ENCODE results near the gene CD151. TPM values are rescaled to one million over a fixed set of nuclear protein-coding genes. Genes with fewer than 3 reads are reported as not detected.
A peak's percentile ranks its signal among the peaks of the same experiment; 100 is the strongest.

Gene CD151
- total RNA-seq, 1 experiment from 2014 or later = 482 TPM

DNA sequence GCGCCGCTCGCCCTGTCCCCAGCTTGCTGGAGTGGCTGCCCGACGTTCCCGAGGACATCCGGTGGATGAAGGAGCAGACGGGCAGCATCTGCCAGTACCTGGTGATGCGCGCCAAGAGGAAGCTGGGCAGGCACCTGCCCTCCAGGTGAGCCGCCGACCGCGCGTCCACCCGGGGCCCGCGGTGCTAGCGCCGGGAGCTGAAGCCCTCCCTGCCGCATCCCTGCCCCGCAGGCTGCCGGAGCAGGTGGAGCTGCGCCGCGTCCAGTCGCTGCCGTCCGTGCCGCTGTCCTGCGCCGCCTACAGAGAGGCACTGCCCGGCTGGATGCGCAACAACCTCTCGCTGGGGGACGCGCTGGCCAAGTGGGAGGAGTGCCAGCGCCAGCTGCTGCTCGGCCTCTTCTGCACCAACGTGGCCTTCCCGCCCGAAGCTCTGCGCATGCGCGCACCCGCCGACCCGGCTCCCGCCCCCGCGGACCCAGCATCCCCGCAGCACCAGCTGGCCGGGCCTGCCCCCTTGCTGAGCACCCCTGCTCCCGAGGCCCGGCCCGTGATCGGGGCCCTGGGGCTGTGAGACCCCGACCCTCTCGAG, 8.4 kb upstream of the CD151 start:
- Mint-ChIP-seq H3K4me1 (ENCODE audit: low read depth, unreplicated experiment) (peaks cover 37% of the 10 kb centered on the region), H3K27me3 (ENCODE audit: unreplicated experiment) (no peaks in the 10 kb centered on the region), H3K27ac (ENCODE audit: unreplicated experiment) (no peak overlapping the region), H3K4me3 (ENCODE audit: low read depth, unreplicated experiment) (no peak overlapping the region), H3K9me3 (ENCODE audit: low read depth, unreplicated experiment) (no peaks in the 10 kb centered on the region), H3K36me3 (ENCODE audit: insufficient read depth, unreplicated experiment) (peaks cover 89% of the 10 kb centered on the region)
- CTCF ChIA-PET = interaction anchor here (0.6 to 2.0 kb wide), 2 partner anchors 10 to 14 kb away, joined by 6 to 7 read pairs; no protein-coding TSS in a partner anchor
- no TSS peak for BruUV-seq (replicated peaks)
- no peak for DNase-seq
- TF ChIP-seq, protein P1, sequence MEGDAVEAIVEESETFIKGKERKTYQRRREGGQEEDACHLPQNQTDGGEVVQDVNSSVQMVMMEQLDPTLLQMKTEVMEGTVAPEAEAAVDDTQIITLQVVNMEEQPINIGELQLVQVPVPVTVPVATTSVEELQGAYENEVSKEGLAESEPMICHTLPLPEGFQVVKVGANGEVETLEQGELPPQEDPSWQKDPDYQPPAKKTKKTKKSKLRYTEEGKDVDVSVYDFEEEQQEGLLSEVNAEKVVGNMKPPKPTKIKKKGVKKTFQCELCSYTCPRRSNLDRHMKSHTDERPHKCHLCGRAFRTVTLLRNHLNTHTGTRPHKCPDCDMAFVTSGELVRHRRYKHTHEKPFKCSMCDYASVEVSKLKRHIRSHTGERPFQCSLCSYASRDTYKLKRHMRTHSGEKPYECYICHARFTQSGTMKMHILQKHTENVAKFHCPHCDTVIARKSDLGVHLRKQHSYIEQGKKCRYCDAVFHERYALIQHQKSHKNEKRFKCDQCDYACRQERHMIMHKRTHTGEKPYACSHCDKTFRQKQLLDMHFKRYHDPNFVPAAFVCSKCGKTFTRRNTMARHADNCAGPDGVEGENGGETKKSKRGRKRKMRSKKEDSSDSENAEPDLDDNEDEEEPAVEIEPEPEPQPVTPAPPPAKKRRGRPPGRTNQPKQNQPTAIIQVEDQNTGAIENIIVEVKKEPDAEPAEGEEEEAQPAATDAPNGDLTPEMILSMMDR (IDR thresholded peaks at IDR 0.05; ENCODE audit: unreplicated experiment) = no peak
- intact Hi-C loops (cut with micrococcal nuclease; ENCODE audit: unreplicated experiment) = no loop called here

DNA sequence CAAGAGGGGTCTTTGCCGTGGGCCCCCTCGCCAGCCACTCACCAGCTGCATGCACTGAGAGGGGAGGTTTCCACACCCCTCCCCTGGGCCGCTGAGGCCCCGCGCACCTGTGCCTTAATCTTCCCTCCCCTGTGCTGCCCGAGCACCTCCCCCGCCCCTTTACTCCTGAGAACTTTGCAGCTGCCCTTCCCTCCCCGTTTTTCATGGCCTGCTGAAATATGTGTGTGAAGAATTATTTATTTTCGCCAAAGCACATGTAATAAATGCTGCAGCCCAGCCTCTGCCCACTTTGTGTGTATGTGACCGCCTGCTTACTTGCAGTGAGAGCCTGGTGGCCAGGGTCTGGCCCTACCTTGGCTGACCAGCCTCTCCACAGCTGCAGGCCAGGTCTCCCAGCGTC, 7.8 kb upstream of the CD151 start:
- TF ChIP-seq, protein P1 (IDR thresholded peaks at IDR 0.05; ENCODE audit: unreplicated experiment) = no peak
- H3K27me3 Mint-ChIP-seq (ENCODE audit: unreplicated experiment) = no peaks in the 10 kb centered on the region
- H3K9me3 Mint-ChIP-seq (ENCODE audit: low read depth, unreplicated experiment) = no peaks in the 10 kb centered on the region
- H3K4me1 Mint-ChIP-seq (ENCODE audit: low read depth, unreplicated experiment) = peaks cover 39% of the 10 kb centered on the region
- DNase-seq = no peak
- CTCF ChIA-PET = interaction anchor here (2.0 kb wide), 1 partner anchor 10 kb away, joined by 7 read pairs; no protein-coding TSS in a partner anchor
- intact Hi-C loops (cut with micrococcal nuclease; ENCODE audit: unreplicated experiment) = no loop called here
- no peak overlapping the region for H3K4me3 Mint-ChIP-seq (ENCODE audit: low read depth, unreplicated experiment)
- BruUV-seq (replicated peaks) = no TSS peak
- H3K36me3 Mint-ChIP-seq (ENCODE audit: insufficient read depth, unreplicated experiment) = peaks cover 89% of the 10 kb centered on the region
- H3K27ac Mint-ChIP-seq (ENCODE audit: unreplicated experiment) = peak overlapping the region; percentile 13

DNA sequence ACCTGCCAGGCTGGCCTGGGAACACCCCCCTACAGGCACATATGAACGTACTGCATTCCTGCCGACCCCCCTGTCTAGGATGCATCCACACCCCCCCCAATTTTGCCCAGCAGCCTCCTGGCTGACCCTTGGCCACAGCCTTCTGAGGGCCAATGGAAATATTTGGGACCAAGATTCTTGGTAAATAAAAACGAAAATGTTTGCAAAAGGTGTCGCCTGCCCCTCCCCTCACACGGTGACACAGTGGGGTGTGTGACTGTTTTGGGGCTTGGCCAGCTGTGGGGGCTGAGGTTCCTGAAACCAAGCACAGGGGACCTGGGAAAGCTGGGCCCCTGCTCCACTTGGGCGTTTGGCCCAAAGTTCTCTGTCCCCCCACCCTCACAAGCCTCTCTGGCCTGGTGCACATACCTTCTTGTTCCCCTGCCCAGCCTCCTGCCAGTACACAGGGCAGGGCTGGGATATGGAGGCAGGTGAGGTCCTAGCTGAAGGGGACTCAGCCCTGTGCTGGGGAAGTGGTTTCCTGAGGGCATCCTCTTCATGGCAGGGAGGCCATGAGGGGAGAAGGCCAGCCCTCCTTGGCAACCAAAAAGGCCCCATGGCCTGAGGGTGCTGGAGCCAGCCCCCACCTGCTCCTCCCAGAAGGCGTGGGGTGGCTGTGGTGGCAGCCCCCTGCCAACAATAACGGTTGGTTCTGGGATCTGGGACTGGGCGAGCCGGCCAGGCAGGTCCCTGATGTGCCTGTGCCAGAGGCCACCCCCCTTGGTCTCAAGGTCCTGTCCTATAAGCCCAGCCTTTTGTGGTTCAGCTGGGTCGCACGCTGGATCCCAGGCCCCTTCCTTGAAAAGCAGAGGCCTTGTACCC, 7.2 kb upstream of the CD151 start:
- DNase-seq = no peak
- Mint-ChIP-seq H3K4me1 (ENCODE audit: low read depth, unreplicated experiment) (peaks cover 39% of the 10 kb centered on the region), H3K9me3 (ENCODE audit: low read depth, unreplicated experiment) (no peaks in the 10 kb centered on the region), H3K27me3 (ENCODE audit: unreplicated experiment) (no peaks in the 10 kb centered on the region), H3K36me3 (ENCODE audit: insufficient read depth, unreplicated experiment) (peaks cover 89% of the 10 kb centered on the region), H3K4me3 (ENCODE audit: low read depth, unreplicated experiment) (no peak overlapping the region), H3K27ac (ENCODE audit: unreplicated experiment) (peak overlapping the region; percentile 13)
- BruUV-seq (replicated peaks) = no TSS peak
- intact Hi-C loops (cut with micrococcal nuclease; ENCODE audit: unreplicated experiment) = no loop called here
- CTCF ChIA-PET = interaction anchor here (2.0 kb wide), 1 partner anchor 9 kb away, joined by 7 read pairs; no protein-coding TSS in a partner anchor
- TF ChIP-seq, protein P1 (IDR thresholded peaks at IDR 0.05; ENCODE audit: unreplicated experiment) = no peak

DNA sequence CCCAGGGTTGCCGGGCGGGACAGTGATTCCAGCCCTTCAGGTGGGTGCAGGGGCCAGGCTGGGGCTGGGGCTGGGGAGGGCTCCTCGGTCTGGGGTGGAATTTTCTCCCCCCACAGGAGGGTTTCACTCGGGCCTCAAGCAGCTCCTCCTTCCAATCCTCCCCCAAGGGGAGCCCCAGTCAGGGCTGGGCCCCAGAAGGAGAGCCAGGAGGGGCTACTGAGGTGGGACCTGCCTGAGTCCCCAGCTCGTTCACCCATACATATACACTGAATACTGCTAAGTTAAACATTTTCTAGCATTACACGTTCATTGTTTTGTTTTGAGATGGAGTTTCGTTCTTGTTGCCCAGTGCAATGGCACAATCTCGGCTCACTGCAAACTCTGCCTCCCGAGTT, 6.5 kb upstream of the CD151 start:
- H3K27me3 Mint-ChIP-seq (ENCODE audit: unreplicated experiment) = no peaks in the 10 kb centered on the region
- CTCF ChIA-PET = interaction anchor here (2.0 kb wide), 1 partner anchor 9 kb away, joined by 7 read pairs; no protein-coding TSS in a partner anchor
- H3K36me3 Mint-ChIP-seq (ENCODE audit: insufficient read depth, unreplicated experiment) = peaks cover 87% of the 10 kb centered on the region
- H3K4me1 Mint-ChIP-seq (ENCODE audit: low read depth, unreplicated experiment) = peaks cover 41% of the 10 kb centered on the region
- H3K4me3 Mint-ChIP-seq (ENCODE audit: low read depth, unreplicated experiment) = peak overlapping the region; percentile 78
- H3K27ac Mint-ChIP-seq (ENCODE audit: unreplicated experiment) = no peak overlapping the region
- TF ChIP-seq, protein P1 (IDR thresholded peaks at IDR 0.05; ENCODE audit: unreplicated experiment) = no peak
- TSS peak; percentile 49 for BruUV-seq (replicated peaks)
- DNase-seq = no peak
- intact Hi-C loops (cut with micrococcal nuclease; ENCODE audit: unreplicated experiment) = no loop called here
- H3K9me3 Mint-ChIP-seq (ENCODE audit: low read depth, unreplicated experiment) = no peaks in the 10 kb centered on the region
